Adrenal gland (tissue), 12 donors: ENCODE data around the gene PLXNA1. TPM values are rescaled to one million over a fixed set of nuclear protein-coding genes. Genes with fewer than 3 reads are reported as not detected.

Source experiments
- DNase-seq, 7 donors: peaks; one replicate each; pipeline ENCODE4 v3.0.0-alpha.2; 2019 to 2020
- H3K27ac ChIP-seq, 5 donors: fragments of 200-600 bp; sonication (generic) in 4 of 5; 1 replicate in 3 of 5; 2 replicates in 2 of 5; pipeline versions ENCODE4 v1.5.1 to v1.8.0; 2016 to 2020; ENCODE audit warnings: mild to moderate bottlenecking in 1 of 5
- H3K27me3 ChIP-seq: fragments of 200-600 bp; 2 replicates; pipeline ENCODE4 v1.8.0; 2021
- H3K36me3 ChIP-seq, 2 donors: fragments of 200-600 bp; replicated peaks in 1 of 2; 1 replicate in 1 of 2; 2 replicates in 1 of 2; pipeline versions ENCODE4 v1.5.1 to v1.8.0; 2018 to 2022
- H3K4me1 ChIP-seq, 2 donors: fragments of 200-600 bp; replicated peaks in 1 of 2; 1 replicate in 1 of 2; 2 replicates in 1 of 2; pipeline versions ENCODE4 v1.5.1 to v1.8.0; 2018 to 2021
- H3K4me3 ChIP-seq, 4 donors: fragments of 200-600 bp; sonication (generic) in 3 of 4; one replicate each; pipeline ENCODE4 v1.5.1; 2016 to 2018
- H3K9me3 ChIP-seq, 3 donors: fragments of 200-600 bp; sonication (generic) in 1 of 3; replicated peaks in 1 of 3; 1 replicate in 2 of 3; 2 replicates in 1 of 3; pipeline versions ENCODE4 v1.5.1 to v1.8.0; 2016 to 2021
- POLR2A ChIP-seq, 2 donors: fragments of 450-650 bp; IDR thresholded peaks; one replicate each; pipeline ENCODE4 v1.6.1; 2017; ENCODE audit warnings: antibody characterized with exemption in 2 of 2, mild to moderate bottlenecking in 2 of 2, moderate library complexity in 1 of 2
- WGBS, 4 donors: extraction: QIAGEN DNeasy Blood & Tissue Kit in 2 of 4; methylation state at CpG; one replicate each; pipeline versions ENCODE4 v1.1.5 to v1.1.7; 2013 to 2017; 5-methylcytosine and 5-hydroxymethylcytosine counted together
- intact Hi-C, 2 donors: fragments of 100-400 bp; cut with DNase I; formaldehyde crosslinking; loops; one replicate each; pipeline versions ENCODE4 v1.14.1 to v1.15.0; 2022 to 2023
- polyA plus RNA-seq, 3 donors: library from polyadenylated mRNA; stranded (reverse); fragments of 200-250 nt in 2 of 3; fragments of 350-450 nt in 1 of 3; fragmentation: Illumina TruSeq in 1 of 3; extraction: RNeasy Lipid Tissue Mini Kit (QIAGEN cat#74804) in 1 of 3; gene quantifications; one replicate each; pipeline ENCODE4 v1.2.3, GENCODE V29; 2013 to 2014
- total RNA-seq, 9 donors: library from RNA; depleted of rRNA in 4 of 9; stranded (reverse); fragments of >200 nt in 4 of 9; fragments of 120-200 nt in 1 of 9; fragmentation: NEBNext Ultra II Directional in 1 of 9; extraction: Animal tissue kit (Norgen Biotek cat#: 25700) in 1 of 9; gene quantifications; one replicate each; pipeline versions ENCODE4 v1.1.0 to v1.2.4, GENCODE V29; 2013 to 2023
- TF ChIP-seq, protein P1 (sequence below), 6 experiments: fragments of 450-650 bp in 4 of 6; fragments of 200-600 bp in 2 of 6; sonication (generic) in 1 of 6; IDR thresholded peaks; 1 replicate in 5 of 6; 2 replicates in 1 of 6; pipeline versions ENCODE4 v1.5.1 to v1.8.0; 2016 to 2021; ENCODE audit warnings: antibody characterized with exemption in 6 of 6, mild to moderate bottlenecking in 2 of 6, moderate library complexity in 1 of 6
- donor health status: healthy with polysubstance abuse.
- donor health status: Bipolar disorder and iron deficiency.
- donor health status: DM: yes; HTN: yes; CAD: no.
- donor health status: DM: no; HTN: no; CAD: no.
- donor health status: DM: no; HTN: no; CAD: no.
- donor health status: DM: yes; HTN: yes; CAD: no.

The PLXNA1 gene
- total and polyA plus RNA-seq, 12 donors: 9.5 to 29.9 (median 20.2) TPM

DNA sequence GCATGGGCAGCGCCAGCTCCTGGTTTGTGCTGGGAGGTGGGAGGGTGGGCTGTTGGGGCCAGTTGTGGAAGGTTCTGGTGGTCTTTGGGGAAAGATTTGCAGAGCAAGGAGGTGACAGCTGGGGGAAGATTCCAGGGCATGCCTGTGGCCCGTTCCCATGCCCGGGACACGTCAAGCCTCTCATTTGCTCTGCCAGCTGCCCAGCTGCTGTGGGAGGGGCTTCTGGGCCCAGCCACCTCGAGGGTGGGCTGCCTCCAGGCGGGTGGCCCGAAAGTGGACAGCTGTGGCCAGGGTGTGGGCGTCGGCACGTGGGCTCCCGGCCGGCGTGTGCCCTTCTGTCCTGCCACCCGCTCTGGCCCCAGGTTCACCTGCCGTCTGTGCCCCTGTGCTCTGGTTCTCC lies 17.2 kb downstream of the PLXNA1 start:
- DNase-seq: no peak
- Histone ChIP-seq H3K27ac (peak overlapping the region in 1 of 5 donors; percentile 85), H3K4me1 (peaks cover 0 to 15% of the 10 kb centered on the region in 2 donors), H3K4me3 (no peak overlapping the region), H3K27me3 (no peaks in the 10 kb centered on the region), H3K36me3 (no peaks in the 10 kb centered on the region), H3K9me3 (no peaks in the 10 kb centered on the region)
- TF ChIP-seq POLR2A (IDR thresholded peaks at IDR 0.05): no peak
- intact Hi-C loops: no loop called here
- 87 to 93% (median 89%) methylated on average over 4 to 15 of the region's 15 CpGs for WGBS, 4 donors

DNA sequence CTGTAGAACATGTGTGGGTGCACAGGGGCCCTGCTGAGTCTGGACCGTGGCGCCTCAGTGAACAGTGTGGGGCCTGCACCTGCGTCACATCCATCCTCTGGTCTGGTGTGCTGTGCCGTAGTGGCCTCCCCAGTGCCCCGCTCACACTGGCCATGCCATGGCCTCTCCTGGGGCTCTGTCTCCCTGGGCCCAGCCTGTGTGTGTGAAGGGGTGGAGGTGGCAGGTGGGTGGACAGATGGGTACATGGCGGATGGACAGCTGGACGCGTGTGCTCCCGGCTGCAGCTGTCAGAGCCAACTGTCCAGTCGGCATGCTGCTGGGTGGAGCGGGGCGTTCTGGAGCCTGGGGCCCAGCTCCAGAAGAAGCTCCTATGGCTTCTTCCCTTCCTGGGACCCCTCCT lies 17.8 kb downstream of the PLXNA1 start:
- peaks cover 0 to 15% of the 10 kb centered on the region in 2 donors for H3K4me1 ChIP-seq
- TF ChIP-seq POLR2A (IDR thresholded peaks at IDR 0.05): no peak
- TF ChIP-seq, protein P1, sequence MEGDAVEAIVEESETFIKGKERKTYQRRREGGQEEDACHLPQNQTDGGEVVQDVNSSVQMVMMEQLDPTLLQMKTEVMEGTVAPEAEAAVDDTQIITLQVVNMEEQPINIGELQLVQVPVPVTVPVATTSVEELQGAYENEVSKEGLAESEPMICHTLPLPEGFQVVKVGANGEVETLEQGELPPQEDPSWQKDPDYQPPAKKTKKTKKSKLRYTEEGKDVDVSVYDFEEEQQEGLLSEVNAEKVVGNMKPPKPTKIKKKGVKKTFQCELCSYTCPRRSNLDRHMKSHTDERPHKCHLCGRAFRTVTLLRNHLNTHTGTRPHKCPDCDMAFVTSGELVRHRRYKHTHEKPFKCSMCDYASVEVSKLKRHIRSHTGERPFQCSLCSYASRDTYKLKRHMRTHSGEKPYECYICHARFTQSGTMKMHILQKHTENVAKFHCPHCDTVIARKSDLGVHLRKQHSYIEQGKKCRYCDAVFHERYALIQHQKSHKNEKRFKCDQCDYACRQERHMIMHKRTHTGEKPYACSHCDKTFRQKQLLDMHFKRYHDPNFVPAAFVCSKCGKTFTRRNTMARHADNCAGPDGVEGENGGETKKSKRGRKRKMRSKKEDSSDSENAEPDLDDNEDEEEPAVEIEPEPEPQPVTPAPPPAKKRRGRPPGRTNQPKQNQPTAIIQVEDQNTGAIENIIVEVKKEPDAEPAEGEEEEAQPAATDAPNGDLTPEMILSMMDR (IDR thresholded peaks at IDR 0.05): no peak
- peak overlapping the region in 1 of 5 donors; percentile 85 for H3K27ac ChIP-seq
- no peak overlapping the region for H3K4me3 ChIP-seq
- H3K9me3 ChIP-seq: no peaks in the 10 kb centered on the region
- H3K27me3 ChIP-seq: no peaks in the 10 kb centered on the region
- no peaks in the 10 kb centered on the region for H3K36me3 ChIP-seq
- no peak for DNase-seq
- intact Hi-C loops: no loop called here
- 92 to 100% (median 93%) methylated on average over 2 to 12 of the region's 12 CpGs for WGBS, 4 donors

DNA sequence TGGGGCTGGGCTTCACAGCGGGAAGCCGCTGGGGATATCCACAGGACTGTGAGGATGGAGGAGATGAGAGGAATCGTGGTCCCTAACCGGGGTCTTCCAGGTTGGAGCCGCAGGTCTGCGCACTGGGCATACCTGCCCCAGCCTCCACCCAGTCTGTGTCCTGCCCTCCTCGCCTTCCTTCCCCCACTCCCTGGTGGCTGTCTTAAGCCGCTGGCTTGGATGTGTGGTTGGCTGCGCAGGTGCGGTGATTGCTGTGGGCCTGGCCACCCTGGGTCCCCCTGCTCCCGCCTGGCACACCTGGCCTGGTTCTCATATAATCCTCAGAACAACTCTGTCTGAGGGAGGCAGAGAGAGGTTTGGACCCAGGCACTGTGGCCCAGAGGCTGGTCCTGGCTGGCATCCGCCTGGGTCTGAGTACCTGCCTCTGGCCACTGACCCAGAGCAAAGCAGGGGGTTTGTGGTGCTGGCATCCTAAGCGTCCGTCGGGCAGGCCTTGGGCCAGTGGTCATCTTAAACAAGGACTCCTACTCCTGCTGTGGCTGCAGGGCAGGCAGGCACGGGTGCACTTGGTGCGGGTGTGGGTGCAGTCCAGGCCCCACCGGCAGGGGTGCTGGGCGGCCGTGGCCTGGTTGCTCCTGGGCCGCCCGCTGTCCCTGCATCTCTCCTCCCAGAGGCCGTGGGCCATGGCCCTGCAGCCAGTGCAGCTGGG lies 18.7 kb downstream of the PLXNA1 start:
- H3K9me3 ChIP-seq: no peaks in the 10 kb centered on the region
- intact Hi-C loops: no loop called here
- peaks cover 0 to 15% of the 10 kb centered on the region in 2 donors for H3K4me1 ChIP-seq
- H3K4me3 ChIP-seq: no peak overlapping the region
- H3K27me3 ChIP-seq: no peaks in the 10 kb centered on the region
- H3K27ac ChIP-seq: peak overlapping the region in 3 of 5 donors; percentile 37 to 85 (median 67)
- no peaks in the 10 kb centered on the region for H3K36me3 ChIP-seq
- no peak for TF ChIP-seq POLR2A (IDR thresholded peaks at IDR 0.05)
- TF ChIP-seq, protein P1 (IDR thresholded peaks at IDR 0.05): no peak
- 82 to 90% (median 84%) methylated on average over 11 to 23 of the region's 23 CpGs for WGBS, 4 donors
- no peak for DNase-seq

DNA sequence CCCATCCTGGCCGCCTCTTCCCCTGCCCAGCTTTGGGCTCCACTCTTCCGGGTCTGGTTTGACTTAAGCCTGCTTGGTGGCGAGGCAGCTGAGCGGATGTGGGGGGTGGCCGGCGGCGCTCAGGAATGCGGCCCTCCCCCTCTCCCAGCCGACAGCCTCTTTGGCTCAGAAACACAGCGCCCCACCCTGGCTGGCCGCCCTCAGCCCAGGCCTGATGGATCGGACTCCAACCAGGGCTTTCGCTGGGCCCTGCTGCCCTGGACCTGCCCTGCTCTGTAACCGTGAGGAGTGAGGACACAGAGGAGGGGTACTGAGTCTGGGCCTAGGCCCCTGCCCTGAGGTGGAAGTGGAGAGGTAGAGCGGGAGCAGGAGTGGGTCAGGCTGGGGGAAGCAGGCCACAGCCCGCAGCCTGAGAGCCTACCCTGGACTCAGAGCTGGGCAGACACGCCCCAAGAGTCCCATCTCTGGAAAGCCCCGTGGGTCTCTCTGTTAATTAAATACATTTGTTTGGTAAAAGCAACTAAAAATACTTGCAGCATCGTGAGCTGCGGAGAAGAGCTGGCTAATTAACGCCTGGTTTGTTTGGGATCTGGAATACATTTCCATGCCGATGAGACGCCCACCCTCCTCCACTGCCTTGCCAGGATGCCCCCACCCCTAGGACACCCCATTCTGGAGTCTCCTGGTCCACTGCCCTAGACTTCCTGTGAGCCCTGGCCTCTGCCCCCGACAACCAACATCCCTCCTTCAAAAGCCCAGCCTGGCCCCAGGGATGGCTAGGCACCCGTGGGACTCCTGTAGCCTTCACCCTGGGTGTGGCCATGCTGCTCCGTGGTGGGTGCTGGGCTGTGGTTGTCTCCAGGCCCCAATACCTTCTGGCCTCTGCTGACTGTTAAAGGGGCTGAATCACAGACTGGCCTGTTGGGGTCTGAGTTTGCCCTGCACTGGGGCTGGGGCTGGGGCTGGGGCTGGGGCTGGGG lies 19.6 kb downstream of the PLXNA1 start:
- TF ChIP-seq POLR2A (IDR thresholded peaks at IDR 0.05): no peak
- TF ChIP-seq, protein P1 (IDR thresholded peaks at IDR 0.05): peak in 3 of 6 experiments; percentile 21 to 44 (median 26)
- H3K27ac ChIP-seq: peak overlapping the region in 2 of 5 donors; percentile 67 to 85
- 65 to 72% (median 71%) methylated on average over 16 to 26 of the region's 26 CpGs for WGBS, 4 donors
- no peak overlapping the region for H3K4me3 ChIP-seq
- no peaks in the 10 kb centered on the region for H3K27me3 ChIP-seq
- intact Hi-C loops: no loop called here
- DNase-seq: peak; percentile 51 to 83 (median 64)
- no peaks in the 10 kb centered on the region for H3K36me3 ChIP-seq
- H3K9me3 ChIP-seq: no peaks in the 10 kb centered on the region
- peaks cover 0 to 15% of the 10 kb centered on the region in 2 donors for H3K4me1 ChIP-seq
